KMS-11 (cell line): ENCODE results near the gene PODNL1.
A peak's percentile ranks its signal among the peaks of the same experiment; 100 is the strongest.

Experiments used
- H2AFZ ChIP-seq: fragments of 200-600 bp; sonication (generic); 2 replicates; pipeline ENCODE4 v1.6.1; 2016; ENCODE audit warnings: antibody characterized with exemption, mixed run types, low read depth
- H3K27ac ChIP-seq: fragments of 200-600 bp; sonication (generic); 2 replicates; pipeline ENCODE4 v1.6.1; 2016; ENCODE audit warnings: mild to moderate bottlenecking, mixed run types
- H3K27me3 ChIP-seq: fragments of 200-600 bp; sonication (generic); 2 replicates; pipeline ENCODE4 v1.6.1; 2017; ENCODE audit warnings: mild to moderate bottlenecking, low read depth, mixed run types, moderate library complexity; ENCODE audit not compliant: insufficient read depth
- H3K36me3 ChIP-seq: fragments of 200-600 bp; sonication (generic); 2 replicates; pipeline ENCODE4 v1.6.1; 2017; ENCODE audit warnings: mild to moderate bottlenecking, mixed run types; ENCODE audit not compliant: insufficient read depth
- H3K4me1 ChIP-seq: fragments of 200-600 bp; sonication (generic); 2 replicates; pipeline ENCODE4 v1.6.1; 2016; ENCODE audit warnings: mild to moderate bottlenecking, low read depth, mixed run types; ENCODE audit not compliant: poor library complexity, severe bottlenecking
- H3K4me2 ChIP-seq: fragments of 200-600 bp; sonication (generic); 2 replicates; pipeline ENCODE4 v1.7.0; 2016; ENCODE audit warnings: mild to moderate bottlenecking, mixed run types
- H3K4me3 ChIP-seq: fragments of 200-600 bp; sonication (generic); IDR thresholded peaks from 2 replicates; pipeline ENCODE4 v1.6.1; 2017; ENCODE audit warnings: low read depth, low read length, mixed read lengths; ENCODE audit not compliant: insufficient read depth
- H3K79me2 ChIP-seq: fragments of 200-600 bp; sonication (generic); 2 replicates; pipeline ENCODE4 v1.6.1; 2016; ENCODE audit warnings: low read depth, mixed run types; ENCODE audit not compliant: insufficient read depth
- H3K9ac ChIP-seq: fragments of 200-600 bp; sonication (generic); 2 replicates; pipeline ENCODE4 v1.6.1; 2016; ENCODE audit warnings: mild to moderate bottlenecking, mixed run types
- H4K20me1 ChIP-seq: fragments of 200-600 bp; sonication (generic); 2 replicates; pipeline ENCODE4 v1.6.1; 2016; ENCODE audit warnings: mild to moderate bottlenecking, mixed run types; ENCODE audit not compliant: insufficient read depth
- TF ChIP-seq, protein P1 (sequence below): fragments of 200-600 bp; sonication (generic); conservative IDR thresholded peaks from 2 replicates; pipeline ENCODE4 v1.6.1; 2017; ENCODE audit warnings: low read depth, mild to moderate bottlenecking, antibody characterized with exemption, low read length, moderate library complexity, mixed read lengths

The PODNL1 gene

DNA sequence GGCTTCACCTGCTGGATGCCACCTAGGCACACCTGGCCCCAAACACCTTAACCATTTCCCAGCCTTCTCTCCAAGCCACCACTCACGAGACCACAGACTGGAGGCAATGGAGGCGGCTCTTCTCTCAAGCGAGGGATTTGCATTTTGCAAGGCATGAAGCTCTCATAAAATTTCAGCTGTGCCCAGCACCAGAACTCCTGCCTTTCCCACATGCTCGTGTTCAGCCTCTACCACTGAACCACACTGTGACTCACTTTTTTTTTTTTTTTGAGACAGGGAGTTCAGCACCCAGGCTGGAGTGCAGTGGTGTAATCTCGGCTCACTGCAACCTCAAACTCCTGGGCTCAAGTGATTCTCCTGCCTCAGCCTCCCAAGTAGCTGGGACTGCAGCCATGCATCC lies 50.7 kb downstream of the PODNL1 start:
- peaks cover 16% of the 10 kb centered on the region for H3K4me1 ChIP-seq
- H3K4me3 ChIP-seq: no peak overlapping the region
- no peak overlapping the region for H3K9ac ChIP-seq
- H3K36me3 ChIP-seq: no peaks in the 10 kb centered on the region
- H3K4me2 ChIP-seq: no peak overlapping the region
- no peaks in the 10 kb centered on the region for H4K20me1 ChIP-seq
- no peaks in the 10 kb centered on the region for H3K79me2 ChIP-seq
- TF ChIP-seq, protein P1, sequence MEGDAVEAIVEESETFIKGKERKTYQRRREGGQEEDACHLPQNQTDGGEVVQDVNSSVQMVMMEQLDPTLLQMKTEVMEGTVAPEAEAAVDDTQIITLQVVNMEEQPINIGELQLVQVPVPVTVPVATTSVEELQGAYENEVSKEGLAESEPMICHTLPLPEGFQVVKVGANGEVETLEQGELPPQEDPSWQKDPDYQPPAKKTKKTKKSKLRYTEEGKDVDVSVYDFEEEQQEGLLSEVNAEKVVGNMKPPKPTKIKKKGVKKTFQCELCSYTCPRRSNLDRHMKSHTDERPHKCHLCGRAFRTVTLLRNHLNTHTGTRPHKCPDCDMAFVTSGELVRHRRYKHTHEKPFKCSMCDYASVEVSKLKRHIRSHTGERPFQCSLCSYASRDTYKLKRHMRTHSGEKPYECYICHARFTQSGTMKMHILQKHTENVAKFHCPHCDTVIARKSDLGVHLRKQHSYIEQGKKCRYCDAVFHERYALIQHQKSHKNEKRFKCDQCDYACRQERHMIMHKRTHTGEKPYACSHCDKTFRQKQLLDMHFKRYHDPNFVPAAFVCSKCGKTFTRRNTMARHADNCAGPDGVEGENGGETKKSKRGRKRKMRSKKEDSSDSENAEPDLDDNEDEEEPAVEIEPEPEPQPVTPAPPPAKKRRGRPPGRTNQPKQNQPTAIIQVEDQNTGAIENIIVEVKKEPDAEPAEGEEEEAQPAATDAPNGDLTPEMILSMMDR: no peak
- H3K27ac ChIP-seq: no peak overlapping the region
- H2AFZ ChIP-seq: no peak overlapping the region
- H3K27me3 ChIP-seq: no peaks in the 10 kb centered on the region

DNA sequence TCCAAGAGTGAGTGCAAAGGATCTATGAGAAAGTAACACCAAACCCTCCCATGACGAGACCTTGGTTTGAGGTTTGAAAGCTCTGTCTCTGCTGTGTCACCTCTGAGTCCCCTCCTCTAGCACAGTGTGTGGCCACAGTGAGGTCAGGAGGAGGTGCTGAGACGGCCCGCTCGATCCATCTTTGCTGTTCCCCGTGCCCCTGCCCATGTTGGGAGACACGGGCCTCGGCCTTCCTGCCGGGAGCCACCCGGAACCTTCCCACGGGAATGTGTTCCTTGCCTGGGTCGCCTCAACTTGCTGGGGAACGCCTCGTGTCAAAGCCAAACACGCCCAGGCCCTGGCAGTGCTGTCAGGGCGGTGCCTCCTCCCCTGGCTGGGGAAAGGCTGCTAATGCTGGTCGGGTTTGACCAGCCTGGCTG lies 51.2 kb downstream of the PODNL1 start:
- Histone ChIP-seq H3K4me1 (peaks cover 16% of the 10 kb centered on the region), H3K4me3 (no peak overlapping the region), H3K36me3 (no peaks in the 10 kb centered on the region), H3K27ac (no peak overlapping the region), H4K20me1 (no peaks in the 10 kb centered on the region), H2AFZ (no peak overlapping the region), H3K4me2 (no peak overlapping the region), H3K27me3 (no peaks in the 10 kb centered on the region), H3K9ac (no peak overlapping the region), H3K79me2 (no peaks in the 10 kb centered on the region)
- TF ChIP-seq, protein P1: no peak

DNA sequence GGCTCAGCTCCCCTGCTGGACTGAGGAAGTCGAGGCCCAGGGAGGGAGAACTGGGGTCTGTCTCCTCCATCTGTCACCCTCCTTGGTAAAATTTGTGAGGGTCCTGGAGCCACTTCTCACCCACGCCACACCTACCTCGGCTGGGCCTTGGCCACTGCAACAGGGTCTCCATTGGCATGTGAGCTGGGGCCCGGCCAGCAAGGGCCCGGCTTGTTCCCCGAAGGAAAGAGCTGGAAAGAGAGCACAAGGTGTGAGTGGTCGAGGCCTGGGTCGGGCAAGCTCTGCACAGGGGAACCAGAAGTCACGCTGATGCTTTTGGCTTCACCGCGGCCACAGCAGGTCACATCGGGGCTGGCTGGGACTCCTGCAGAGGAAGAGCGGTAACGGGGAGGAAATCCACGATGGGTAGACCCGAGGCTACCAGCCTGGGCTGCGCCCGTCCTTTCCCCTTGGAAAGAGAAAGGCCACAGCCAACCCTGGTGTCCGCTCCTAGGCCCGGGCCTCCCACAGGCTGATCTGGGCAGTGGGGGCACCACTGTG lies 52.3 kb downstream of the PODNL1 start:
- Histone ChIP-seq H3K79me2 (no peaks in the 10 kb centered on the region), H3K27ac (no peak overlapping the region), H4K20me1 (no peaks in the 10 kb centered on the region), H2AFZ (no peak overlapping the region), H3K4me3 (no peak overlapping the region), H3K4me2 (no peak overlapping the region; the same call in 1 of the 2 replicates), H3K9ac (no peak overlapping the region; the same call in 1 of the 2 replicates), H3K36me3 (no peaks in the 10 kb centered on the region), H3K4me1 (peaks cover 26% of the 10 kb centered on the region), H3K27me3 (no peaks in the 10 kb centered on the region)
- TF ChIP-seq, protein P1: no peak

DNA sequence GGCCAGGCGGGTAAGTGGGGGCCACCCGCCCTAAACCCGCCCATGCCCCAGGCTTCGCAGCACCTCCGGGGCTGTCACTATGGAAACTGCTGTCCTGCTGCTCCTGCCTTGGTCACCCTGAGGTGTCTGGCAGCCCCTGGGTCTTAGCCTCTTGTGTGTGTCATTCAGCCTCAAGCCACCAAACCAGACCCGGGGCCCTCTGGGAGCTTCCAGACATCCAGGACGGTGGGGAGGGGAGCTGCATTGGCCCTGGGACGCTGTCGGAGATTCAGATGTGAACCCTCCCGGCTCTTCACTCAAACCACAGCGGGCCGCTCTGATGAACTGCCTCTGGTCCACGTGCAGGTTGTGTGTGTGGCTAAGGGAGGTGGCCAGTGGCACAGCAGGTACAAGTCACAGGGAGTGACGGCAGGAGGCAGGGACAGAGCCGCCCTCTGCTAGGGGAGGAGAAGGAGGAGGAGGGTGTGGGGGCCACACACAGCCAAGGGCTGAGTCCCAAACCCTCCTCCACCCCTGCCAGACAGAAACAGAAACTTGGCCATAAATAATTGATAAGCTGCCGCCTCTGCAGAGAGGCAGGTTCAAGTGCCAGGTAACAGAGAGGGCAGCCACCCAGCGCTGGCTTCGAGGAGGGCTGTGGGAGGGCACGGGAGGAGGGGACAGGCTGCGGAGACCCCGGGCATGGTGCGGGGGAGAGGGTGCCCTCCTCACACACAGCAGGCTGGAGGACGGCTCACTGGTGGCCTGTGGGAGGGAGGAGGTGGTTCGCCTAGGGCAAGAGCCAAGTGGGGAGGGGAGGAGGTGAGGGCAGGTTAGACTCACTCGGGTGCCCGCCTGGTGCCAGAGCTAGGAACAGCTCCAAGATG lies 53.3 kb downstream of the PODNL1 start:
- Histone ChIP-seq H3K27ac (peak overlapping the region; percentile 27; the same call in 1 of the 2 replicates), H3K27me3 (no peaks in the 10 kb centered on the region), H3K4me2 (peak overlapping the region; percentile 40; the same call in 1 of the 2 replicates), H3K4me1 (peaks cover 33% of the 10 kb centered on the region), H3K79me2 (no peaks in the 10 kb centered on the region), H2AFZ (peak overlapping the region; percentile 81), H3K4me3 (no peak overlapping the region), H3K36me3 (no peaks in the 10 kb centered on the region), H3K9ac (peak overlapping the region; percentile 16; the same call in 1 of the 2 replicates), H4K20me1 (no peaks in the 10 kb centered on the region)
- TF ChIP-seq, protein P1: no peak
